NT2/D1 (cell line): ENCODE results near the gene LYSMD2.

Experiments
- YY1 ChIP-seq: IDR thresholded peaks from 2 replicates; pipeline ENCODE4 v1.6.1; 2011; ENCODE audit not compliant: insufficient read length, insufficient read depth
- ZNF274 ChIP-seq: IDR thresholded peaks from 2 replicates; pipeline ENCODE4 v1.6.1; 2011; ENCODE audit warnings: mild to moderate bottlenecking, low read depth, low read length

- TF ChIP-seq YY1 = no peak
- TF ChIP-seq ZNF274 = no peak
Observed at GRCh38 chr15:51759557-51760070, 22.2 kb upstream of the LYSMD2 start.
